HepG2 (cell line): ENCODE results near the gene SCAPER. TPM values are rescaled to one million over a fixed set of nuclear protein-coding genes. Genes with fewer than 3 reads are reported as not detected.

ENCODE experiments used
- ATAC-seq: fragments of 200-7000 bp; cut with Tn5 transposase; 3 replicates; pipeline ENCODE4 v1.9.1; 2020; ENCODE audit warnings: mild to moderate bottlenecking, moderate library complexity
- BruUV-seq: library from RNA; stranded (reverse); fragments of 400-500 nt; replicated peaks from 2 replicates; lab custom pipeline; 2021; lab: Mats Ljungman, UMichigan
- CTCF ChIA-PET: fragments of 300-600 bp; formaldehyde crosslinking; extraction: SDS; loops from one replicate; lab custom pipeline; 2021; ENCODE audit warnings: low total read pairs, inconsistent platforms, low intra/inter-chr PET ratio; lab: Yijun Ruan, JAX
- POLR2A ChIA-PET: fragments of 350-600 bp; sonication (Branson Sonifier 250); formaldehyde crosslinking; loops from one replicate; lab custom pipeline; 2020; ENCODE audit warnings: antibody characterized with exemption, inconsistent platforms; lab: Yijun Ruan, JAX
- DNase-seq: peaks from one replicate; pipeline ENCODE4 v3.0.0-alpha.2; 2015; ENCODE audit warnings: low spot score
- FAIRE-seq: peaks from 3 replicates; lab custom pipeline; 2011; peaks lifted over from hg19 to GRCh38; lab: Jason Lieb, UNC
- H2AFZ ChIP-seq: one replicate; pipeline ENCODE4 v1.6.1; 2011; ENCODE audit warnings: low read length, inconsistent platforms
- H3K27ac ChIP-seq: fragments of 300-600 bp; 3 replicates; pipeline ENCODE4 v1.8.0; 2011; ENCODE audit warnings: mixed run types, mild to moderate bottlenecking, mixed read lengths, low read length, inconsistent platforms; ENCODE audit not compliant: insufficient read depth; ENCODE audit errors: extremely low read length
- H3K27me3 ChIP-seq, 2 experiments: fragments of 200-600 bp in 1 of 2; 2 replicates in 1 of 2; 3 replicates in 1 of 2; pipeline versions ENCODE4 v1.6.0 to v1.8.0; 2011; ENCODE audit warnings: low read length in 2 of 2, mild to moderate bottlenecking in 2 of 2, moderate library complexity in 2 of 2, inconsistent platforms in 1 of 2; ENCODE audit not compliant: insufficient read depth in 2 of 2, control insufficient read depth in 1 of 2
- H3K36me3 ChIP-seq, 2 experiments: fragments of 200-600 bp in 1 of 2; replicated peaks in 1 of 2; 2 replicates in 1 of 2; 3 replicates in 1 of 2; pipeline versions ENCODE4 v1.5.1 to v1.8.0; 2011; ENCODE audit warnings: low read length in 2 of 2, inconsistent platforms in 1 of 2; ENCODE audit not compliant: insufficient read depth in 2 of 2, control insufficient read depth in 1 of 2
- H3K4me1 ChIP-seq: 2 replicates; pipeline ENCODE4 v1.5.1; 2012; ENCODE audit warnings: low read length, inconsistent platforms; ENCODE audit not compliant: insufficient read depth
- H3K4me2 ChIP-seq: 2 replicates; pipeline ENCODE4 v1.6.0; 2011; ENCODE audit warnings: low read depth, low read length, inconsistent platforms
- H3K4me3 ChIP-seq, 3 experiments: fragments of 200-600 bp in 1 of 3; sonication (generic), shearing (Covaris generic) in 1 of 3; replicated peaks in 1 of 3; 2 replicates each; pipeline ENCODE4 v1.5.1; 2011 to 2016; ENCODE audit warnings: low read length in 3 of 3, inconsistent platforms in 2 of 3, low read depth in 2 of 3, mild to moderate bottlenecking in 2 of 3, control low read depth in 1 of 3, mixed read lengths in 1 of 3; ENCODE audit not compliant: insufficient read depth in 1 of 3
- H3K79me2 ChIP-seq: one replicate; pipeline ENCODE4 v1.6.1; 2011; ENCODE audit warnings: low read length, inconsistent platforms; ENCODE audit not compliant: insufficient read depth
- H3K9ac ChIP-seq: 2 replicates; pipeline ENCODE4 v1.6.0; 2011; ENCODE audit warnings: mild to moderate bottlenecking, low read depth, low read length, inconsistent platforms; ENCODE audit not compliant: insufficient read depth
- H3K9me3 ChIP-seq: 2 replicates; pipeline ENCODE4 v1.5.1; 2012; ENCODE audit warnings: mild to moderate bottlenecking, low read length
- H4K20me1 ChIP-seq: 2 replicates; pipeline ENCODE4 v1.6.0; 2011; ENCODE audit warnings: inconsistent platforms, mild to moderate bottlenecking, low read length, moderate library complexity; ENCODE audit not compliant: insufficient read depth
- ARNT2 ChIP-seq: sonication (generic); formaldehyde crosslinking; IDR thresholded peaks from 2 replicates; pipeline ENCODE4 v1.8.0; 2022; ENCODE audit warnings: mild to moderate bottlenecking, low read depth, missing genetic modification reagents, moderate library complexity
- HMG20A ChIP-seq: IDR thresholded peaks from 2 replicates; pipeline ENCODE4 v1.6.1; 2016; ENCODE audit warnings: borderline replicate concordance
- IRX3 ChIP-seq: sonication (generic); formaldehyde crosslinking; IDR thresholded peaks from 2 replicates; pipeline ENCODE4 v1.8.1; 2023; ENCODE audit warnings: mild to moderate bottlenecking, low read depth, missing genetic modification reagents, borderline replicate concordance
- KMT2B ChIP-seq: IDR thresholded peaks from 2 replicates; pipeline ENCODE4 v1.6.1; 2016; ENCODE audit warnings: missing genetic modification reagents, missing compliant biosample characterization
- MAFF ChIP-seq: IDR thresholded peaks from 2 replicates; pipeline ENCODE4 v1.6.1; 2011; ENCODE audit warnings: low read depth, low read length, improper control_type of control experiment
- MAFK ChIP-seq, 2 experiments: IDR thresholded peaks in 1 of 2; conservative IDR thresholded peaks in 1 of 2; 2 replicates each; pipeline ENCODE4 v1.6.1; 2011; ENCODE audit warnings: improper control_type of control experiment in 2 of 2, low read length in 2 of 2
- MXD4 ChIP-seq: IDR thresholded peaks from 2 replicates; pipeline ENCODE4 v1.6.1; 2016; ENCODE audit warnings: mild to moderate bottlenecking, missing biosample characterization, missing genetic modification reagents
- POLR2G ChIP-seq: fragments of 200-400 bp; formaldehyde crosslinking; IDR thresholded peaks from 2 replicates; pipeline ENCODE4 v1.6.1; 2018; ENCODE audit warnings: mild to moderate bottlenecking, low read depth, low read length, moderate library complexity
- SCMH1 ChIP-seq: sonication (generic); formaldehyde crosslinking; IDR thresholded peaks from 2 replicates; pipeline ENCODE4 v1.9.0; 2021; ENCODE audit warnings: missing genetic modification reagents, mild to moderate bottlenecking, borderline replicate concordance
- SRSF1 ChIP-seq: fragments of 200-400 bp; formaldehyde crosslinking; optimal IDR thresholded peaks from 2 replicates; pipeline ENCODE3; 2017; ENCODE audit warnings: mild to moderate bottlenecking, low read depth, low read length, moderate library complexity
- SYNCRIP ChIP-seq: fragments of 200-400 bp; formaldehyde crosslinking; IDR thresholded peaks from 2 replicates; pipeline ENCODE4 v1.6.1; 2018; ENCODE audit warnings: mild to moderate bottlenecking, low read depth, low read length; ENCODE audit not compliant: insufficient read depth
- TSC22D2 ChIP-seq: sonication (generic); formaldehyde crosslinking; IDR thresholded peaks from 2 replicates; pipeline ENCODE4 v1.5.1; 2020; ENCODE audit warnings: missing genetic modification reagents, mild to moderate bottlenecking, borderline replicate concordance
- ZNF432 ChIP-seq: sonication (generic); formaldehyde crosslinking; IDR thresholded peaks from 2 replicates; pipeline ENCODE4 v1.5.0; 2020; ENCODE audit warnings: missing genetic modification reagents, mild to moderate bottlenecking, borderline replicate concordance
- WGBS: methylation state at CpG from one replicate; pipeline ENCODE4 v1.1.6; 2017; ENCODE audit warnings: low lambda C conversion rate; 5-methylcytosine and 5-hydroxymethylcytosine counted together
- in situ Hi-C: cut with HindIII; loops from 2 replicates; pipeline ENCODE4 v1.10.0; 2017; ENCODE audit warnings: low pct_unique_long_range_greater_than_20kb; ENCODE audit not compliant: extremely low pct_ligation_motif_present
- intact Hi-C: fragments of 100-400 bp; cut with micrococcal nuclease; formaldehyde crosslinking; loops from one replicate; pipeline ENCODE4 v1.10.0; 2022; ENCODE audit not compliant: unreplicated experiment
- polyA plus RNA-seq, 8 experiments: library from polyadenylated mRNA; depleted of rRNA in 3 of 8; stranded (reverse) in 7 of 8; unstranded in 1 of 8; fragments of >200 nt; fragmentation: Illumina TruSeq in 4 of 8; extraction: Trizol in 4 of 8; gene quantifications; 2 replicates each; pipeline versions ENCODE4 v1.2.1 to v1.2.3, GENCODE V29; 2011 to 2016; ENCODE audit warnings: low read depth in 4 of 8, missing spikeins in 1 of 8, mixed read lengths in 1 of 8; ENCODE audit not compliant: insufficient read depth in 1 of 8
- total RNA-seq, 5 experiments: library from RNA; depleted of rRNA; stranded (reverse); fragments of >200 nt; fragmentation: Illumina TruSeq; extraction: Trizol; gene quantifications; 2 replicates each; pipeline ENCODE4 v1.2.3, GENCODE V29; 2016; ENCODE audit warnings: low read depth in 1 of 5
- TF ChIP-seq, protein P1 (sequence below): sonication (generic); formaldehyde crosslinking; IDR thresholded peaks from 2 replicates; pipeline ENCODE4 v1.4.0; 2020; ENCODE audit warnings: missing genetic modification reagents, borderline replicate concordance

Gene SCAPER
- total and polyA plus RNA-seq, 2 of the 13 experiments (the other 11 are each of a cell fraction or from before 2014, with no cell fraction given): 4.3 to 10.5 TPM

- no peak overlapping the region for H3K27ac ChIP-seq
- DNase-seq: no peak
- H3K79me2 ChIP-seq: no peaks in the 10 kb centered on the region
- TF ChIP-seq SRSF1 (no peak), HMG20A (no peak), MXD4 (no peak), MAFF (peak; percentile 29; the same call in 1 of the 2 replicates), SYNCRIP (no peak), MAFK (conservative IDR thresholded peaks at IDR 0.05 in 1 of 2, IDR thresholded peaks at IDR 0.05 in 1 of 2; ENCODE audit: low read length in 2 of 2) (peak; percentile 48 to 58; a peak in 3 of 4 replicates)
- H3K4me1 ChIP-seq: no peaks in the 10 kb centered on the region
- no TSS peak for BruUV-seq
- no peak overlapping the region for H3K4me2 ChIP-seq
- H3K9me3 ChIP-seq: no peaks in the 10 kb centered on the region
- no peak for FAIRE-seq
- POLR2A ChIA-PET: interaction anchor here (0.8 kb wide), 1 partner anchor 17 kb away, joined by 3 read pairs; the partner anchor contains the start of gene ISL2
- H4K20me1 ChIP-seq: no peaks in the 10 kb centered on the region
- H3K36me3 ChIP-seq: no peaks in the 10 kb centered on the region
- in situ Hi-C loops (no loop called here), intact Hi-C loops (no loop called here)
- H2AFZ ChIP-seq: no peak overlapping the region
- CTCF ChIA-PET: no interaction called here
- WGBS: 97% methylated on average over 1 of the region's 1 CpG
- ATAC-seq: no peak
- H3K9ac ChIP-seq: no peak overlapping the region
- H3K27me3 ChIP-seq: no peaks in the 10 kb centered on the region
- no peak overlapping the region for H3K4me3 ChIP-seq
Observed at GRCh38 chr15:76353023-76353577, 552.0 kb downstream of the SCAPER start.

GRCh38 chr15:76349301-76350070 lies 555.7 kb downstream of the SCAPER start:
- Histone ChIP-seq H4K20me1 (no peaks in the 10 kb centered on the region), H3K4me3 (no peak overlapping the region), H3K9ac (no peak overlapping the region), H3K79me2 (no peaks in the 10 kb centered on the region), H2AFZ (no peak overlapping the region), H3K4me2 (no peak overlapping the region), H3K9me3 (no peaks in the 10 kb centered on the region), H3K4me1 (peaks cover 13% of the 10 kb centered on the region), H3K27ac (no peak overlapping the region), H3K36me3 (no peaks in the 10 kb centered on the region), H3K27me3 (no peaks in the 10 kb centered on the region)
- TF ChIP-seq TSC22D2 (CRISPR knock-in tag): no peak
- TF ChIP-seq SCMH1 (CRISPR knock-in tag): no peak
- no peak for TF ChIP-seq POLR2G
- no peak for TF ChIP-seq IRX3
- no peak for TF ChIP-seq KMT2B (CRISPR knock-in tag)
- TF ChIP-seq, protein P1, sequence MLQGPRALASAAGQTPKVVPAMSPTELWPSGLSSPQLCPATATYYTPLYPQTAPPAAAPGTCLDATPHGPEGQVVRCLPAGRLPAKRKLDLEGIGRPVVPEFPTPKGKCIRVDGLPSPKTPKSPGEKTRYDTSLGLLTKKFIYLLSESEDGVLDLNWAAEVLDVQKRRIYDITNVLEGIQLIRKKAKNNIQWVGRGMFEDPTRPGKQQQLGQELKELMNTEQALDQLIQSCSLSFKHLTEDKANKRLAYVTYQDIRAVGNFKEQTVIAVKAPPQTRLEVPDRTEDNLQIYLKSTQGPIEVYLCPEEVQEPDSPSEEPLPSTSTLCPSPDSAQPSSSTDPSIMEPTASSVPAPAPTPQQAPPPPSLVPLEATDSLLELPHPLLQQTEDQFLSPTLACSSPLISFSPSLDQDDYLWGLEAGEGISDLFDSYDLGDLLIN (CRISPR knock-in tag): no peak
- TF ChIP-seq ARNT2: no peak
- TF ChIP-seq ZNF432 (CRISPR knock-in tag): no peak
- WGBS: 56% methylated on average over 1 of the region's 1 CpG
- ATAC-seq: no peak
- FAIRE-seq: no peak
- ChIA-PET POLR2A (interaction anchor here (1.7 kb wide), 1 partner anchor 13 kb away, joined by 5 read pairs; the partner anchor contains the start of gene ISL2), CTCF (no interaction called here)
- no peak for DNase-seq
- intact Hi-C loops (no loop called here), in situ Hi-C loops (no loop called here)
- no TSS peak for BruUV-seq
